GM19467 (cell line): ENCODE measurements around the gene MYRF.
A peak's percentile ranks its signal among the peaks of the same experiment; 100 is the strongest.

ENCODE experiments used
- ATAC-seq: cut with Tn5 transposase; IDR thresholded peaks from one replicate; pipeline ENCODE4 v1.9.1; 2021; ENCODE audit warnings: mild to moderate bottlenecking, moderate library complexity; ENCODE audit not compliant: unreplicated experiment

MYRF gene

GRCh38 chr11:61792310-61793082 is 40.1 kb downstream of the MYRF start, which contains the start of the genes FEN1 and TMEM258:
Gene FEN1 (plus strand): TSS chr11:61792911. CDS start chr11:61795362, 2,451 bp downstream.
Gene TMEM258 (minus strand): TSS chr11:61792599. CDS start chr11:61792558, 41 bp downstream.
- peak; percentile 73 for ATAC-seq

- ATAC-seq: no peak
Observed at GRCh38 chr11:61793083-61793828, 40.8 kb downstream of the MYRF start.

- no peak for ATAC-seq
Observed at GRCh38 chr11:61793829-61794204, 41.4 kb downstream of the MYRF start.

- ATAC-seq: no peak
Observed at GRCh38 chr11:61794579-61794978, 42.1 kb downstream of the MYRF start.

- ATAC-seq: no peak
Observed at GRCh38 chr11:61795459-61795858, 43.0 kb downstream of the MYRF start.

GRCh38 chr11:61795876-61796526 is 43.6 kb downstream of the MYRF start:
- no peak for ATAC-seq

GRCh38 chr11:61797263-61797944 is 45.0 kb downstream of the MYRF start:
- ATAC-seq: no peak

GRCh38 chr11:61799665-61800284 is 47.3 kb downstream of the MYRF start:
- no peak for ATAC-seq

GRCh38 chr11:61800331-61801281 is 48.2 kb downstream of the MYRF start:
- ATAC-seq: no peak

- ATAC-seq: no peak
Observed at GRCh38 chr11:61802605-61803004, 50.2 kb downstream of the MYRF start.

GRCh38 chr11:61803889-61804647 is 51.6 kb downstream of the MYRF start:
- no peak for ATAC-seq

GRCh38 chr11:61805146-61805545 is 52.7 kb downstream of the MYRF start:
- ATAC-seq: no peak

- no peak for ATAC-seq
Observed at GRCh38 chr11:61806785-61807184, 54.3 kb downstream of the MYRF start.

GRCh38 chr11:61810671-61811175 is 58.3 kb downstream of the MYRF start:
- ATAC-seq: no peak

- no peak for ATAC-seq
Observed at GRCh38 chr11:61811831-61812230, 59.4 kb downstream of the MYRF start.

GRCh38 chr11:61812736-61813411 is 60.4 kb downstream of the MYRF start:
- ATAC-seq: no peak

GRCh38 chr11:61814247-61814957 is 62.0 kb downstream of the MYRF start:
- no peak for ATAC-seq
